Adrenal gland (tissue), 5 donors: ENCODE results near the gene LHFPL6.

Experiments
- CTCF ChIP-seq, 6 experiments: fragments of 450-650 bp in 4 of 6; fragments of 200-600 bp in 2 of 6; sonication (generic) in 1 of 6; IDR thresholded peaks; 1 replicate in 5 of 6; 2 replicates in 1 of 6; pipeline versions ENCODE4 v1.5.1 to v1.8.0; 2016 to 2021; ENCODE audit warnings: antibody characterized with exemption in 6 of 6, mild to moderate bottlenecking in 2 of 6, moderate library complexity in 1 of 6
- POLR2A ChIP-seq, 2 donors: fragments of 450-650 bp; IDR thresholded peaks; one replicate each; pipeline ENCODE4 v1.6.1; 2017; ENCODE audit warnings: antibody characterized with exemption in 2 of 2, mild to moderate bottlenecking in 2 of 2, moderate library complexity in 1 of 2
- donor health status: DM: no; HTN: no; CAD: no.

- no peak for TF ChIP-seq POLR2A (IDR thresholded peaks at IDR 0.05)
- TF ChIP-seq CTCF (IDR thresholded peaks at IDR 0.05), result no peak
Observed at GRCh38 chr13:39526499-39526898, 76.5 kb downstream of the LHFPL6 start.
